Activated CD4-positive, alpha-beta T cell treated with anti-CD3 and anti-CD28 coated beads, Interleukin-2, amount 10 ng/mL, durations not matched to agents 24 days and 14 days (primary cell): ENCODE measurements around the gene TAF3. TPM values are rescaled to one million over a fixed set of nuclear protein-coding genes. Genes with fewer than 3 reads are reported as not detected.
"Not testable (repeated sequence)": the region's sequence is repeated elsewhere in the genome, so short reads cannot be mapped to it uniquely, and the experiment has no call there.

ENCODE experiments used
- DNase-seq: peaks from one replicate; pipeline ENCODE4 v3.0.0; 2022
- H3K27ac Mint-ChIP-seq: one replicate; pipeline ENCODE4 v1.8.0; 2022; ENCODE audit warnings: mild to moderate bottlenecking, mixed read lengths
- H3K27me3 Mint-ChIP-seq: one replicate; pipeline ENCODE4 v1.8.0; 2022; ENCODE audit warnings: mixed read lengths
- H3K36me3 Mint-ChIP-seq: one replicate; pipeline ENCODE4 v1.8.0; 2022; ENCODE audit warnings: low read depth, mild to moderate bottlenecking, mixed read lengths
- H3K4me1 Mint-ChIP-seq: one replicate; pipeline ENCODE4 v1.8.0; 2021; ENCODE audit warnings: mixed read lengths
- H3K4me3 Mint-ChIP-seq: one replicate; pipeline ENCODE4 v1.8.0; 2022; ENCODE audit warnings: mild to moderate bottlenecking, moderate library complexity, mixed read lengths
- H3K9me3 Mint-ChIP-seq: one replicate; pipeline ENCODE4 v1.8.0; 2021; ENCODE audit warnings: mixed read lengths
- intact Hi-C: fragments of 100-400 bp; cut with micrococcal nuclease; formaldehyde crosslinking; loops from one replicate; pipeline ENCODE4 v1.15.1; 2023
- total RNA-seq: library from RNA; stranded (reverse); gene quantifications from 2 replicates; pipeline ENCODE4 v1.2.3, GENCODE V29; 2022

Gene TAF3
- total RNA-seq = 15.1 and 15.9 TPM in 2 replicates

GRCh38 chr10:7818295-7819120 is at the start of gene TAF3:
Gene TAF3, plus strand, starts transcription at chr10:7818505. Its CDS starts 205 bp downstream, at chr10:7818710.
- intact Hi-C loops = loop anchor here (1.0 to 5.0 kb wide), 3 partner anchors 30 to 294 kb away; partner anchors contain the start of genes ATP5F1C and GATA3

GRCh38 chr10:7773845-7774801 is 44.2 kb upstream of the TAF3 start:
- Mint-ChIP-seq H3K36me3 (peaks cover 42% of the 10 kb centered on the region), H3K4me3 (no peak overlapping the region)

More at GRCh38 chr10:7818295-7819120, at the start of gene TAF3:
- Mint-ChIP-seq H3K27me3 (peaks cover 19% of the 10 kb centered on the region), H3K4me1 (peaks cover 18% of the 10 kb centered on the region), H3K36me3 (peaks cover 9% of the 10 kb centered on the region), H3K27ac (peak within 1 kb of the TSS; percentile 88), H3K4me3 (peak within 1 kb of the TSS; percentile 97), H3K9me3 (no peaks in the 10 kb centered on the region)
- peak; percentile 99 for DNase-seq

GRCh38 chr10:7776777-7777176 is 41.5 kb upstream of the TAF3 start:
- H3K27me3 Mint-ChIP-seq = no peaks in the 10 kb centered on the region
- peaks cover 5% of the 10 kb centered on the region for H3K4me1 Mint-ChIP-seq
- no peak for DNase-seq
- peaks cover 54% of the 10 kb centered on the region for H3K36me3 Mint-ChIP-seq
- H3K4me3 Mint-ChIP-seq = no peak overlapping the region
- H3K9me3 Mint-ChIP-seq = no peaks in the 10 kb centered on the region
- no peak overlapping the region for H3K27ac Mint-ChIP-seq
- intact Hi-C loops = no loop called here

More at GRCh38 chr10:7773845-7774801, 44.2 kb upstream of the TAF3 start:
- intact Hi-C loops = no loop called here
- Mint-ChIP-seq H3K9me3 (no peaks in the 10 kb centered on the region), H3K27ac (no peak overlapping the region), H3K27me3 (no peaks in the 10 kb centered on the region), H3K4me1 (no peaks in the 10 kb centered on the region)
- no peak for DNase-seq

- H3K36me3 Mint-ChIP-seq = peaks cover 44% of the 10 kb centered on the region
- H3K27ac Mint-ChIP-seq, H3K4me3 Mint-ChIP-seq, H3K27me3 Mint-ChIP-seq, H3K9me3 Mint-ChIP-seq, DNase-seq, intact Hi-C loops: not testable (repeated sequence)
- peaks cover 19% of the 10 kb centered on the region for H3K4me1 Mint-ChIP-seq
These were observed 36.1 kb upstream of the TAF3 start for GRCh38 chr10:7782194-7782593.

- H3K27ac Mint-ChIP-seq = no peak overlapping the region
- DNase-seq = no peak
- peaks cover 22% of the 10 kb centered on the region for H3K4me1 Mint-ChIP-seq
- H3K4me3 Mint-ChIP-seq = no peak overlapping the region
- H3K27me3 Mint-ChIP-seq = no peaks in the 10 kb centered on the region
- no peaks in the 10 kb centered on the region for H3K9me3 Mint-ChIP-seq
- peaks cover 26% of the 10 kb centered on the region for H3K36me3 Mint-ChIP-seq
- intact Hi-C loops = no loop called here
These were observed 31.9 kb upstream of the TAF3 start for GRCh38 chr10:7786430-7786829.

GRCh38 chr10:7787150-7787856 is 31.0 kb upstream of the TAF3 start:
- Mint-ChIP-seq H3K9me3 (no peaks in the 10 kb centered on the region), H3K36me3 (peaks cover 30% of the 10 kb centered on the region), H3K27ac (no peak overlapping the region), H3K4me1 (peaks cover 30% of the 10 kb centered on the region), H3K27me3 (no peaks in the 10 kb centered on the region), H3K4me3 (no peak overlapping the region)
- DNase-seq = no peak
- intact Hi-C loops = no loop called here

- H3K4me3 Mint-ChIP-seq = no peak within 1 kb of the TSS
- no peaks in the 10 kb centered on the region for H3K27me3 Mint-ChIP-seq
- intact Hi-C loops = loop anchor here (1.0 kb wide), 1 partner anchor 30 kb away; the partner anchor contains the start of gene TAF3
- peak; percentile 99 for DNase-seq
- peaks cover 34% of the 10 kb centered on the region for H3K36me3 Mint-ChIP-seq
- peaks cover 34% of the 10 kb centered on the region for H3K4me1 Mint-ChIP-seq
- H3K27ac Mint-ChIP-seq = no peak within 1 kb of the TSS
- no peaks in the 10 kb centered on the region for H3K9me3 Mint-ChIP-seq
These were observed 30.3 kb upstream of the TAF3 start, which contains the start of the genes ATP5F1C and KIN for GRCh38 chr10:7787857-7788638. Gene ATP5F1C, plus strand, starts transcription at chr10:7788177. Its CDS starts 31 bp downstream, at chr10:7788208. Gene KIN, minus strand, starts transcription at chr10:7787993. Its CDS starts 60 bp downstream, at chr10:7787933.

- DNase-seq = no peak
- peaks cover 33% of the 10 kb centered on the region for H3K4me1 Mint-ChIP-seq
- H3K36me3 Mint-ChIP-seq = peaks cover 34% of the 10 kb centered on the region
- H3K27ac Mint-ChIP-seq = no peak overlapping the region
- H3K27me3 Mint-ChIP-seq = no peaks in the 10 kb centered on the region
- intact Hi-C loops = loop anchor here (1.0 kb wide), 1 partner anchor 30 kb away; the partner anchor contains the start of gene TAF3
- H3K9me3 Mint-ChIP-seq = no peaks in the 10 kb centered on the region
- no peak overlapping the region for H3K4me3 Mint-ChIP-seq
These were observed 29.5 kb upstream of the TAF3 start for GRCh38 chr10:7788639-7789286.

- H3K27ac Mint-ChIP-seq = no peak overlapping the region
These were observed 28.9 kb upstream of the TAF3 start for GRCh38 chr10:7789390-7789789.

GRCh38 chr10:7792541-7792940 is 25.8 kb upstream of the TAF3 start:
- H3K27ac Mint-ChIP-seq = no peak overlapping the region
- H3K36me3 Mint-ChIP-seq = peaks cover 43% of the 10 kb centered on the region
- no peaks in the 10 kb centered on the region for H3K27me3 Mint-ChIP-seq
- no peak for DNase-seq
- H3K4me1 Mint-ChIP-seq = peaks cover 44% of the 10 kb centered on the region
- H3K4me3 Mint-ChIP-seq = no peak overlapping the region
- intact Hi-C loops = no loop called here
- no peaks in the 10 kb centered on the region for H3K9me3 Mint-ChIP-seq

More at GRCh38 chr10:7789390-7789789, 28.9 kb upstream of the TAF3 start:
- intact Hi-C loops = no loop called here
- Mint-ChIP-seq H3K4me3 (no peak overlapping the region), H3K36me3 (peaks cover 32% of the 10 kb centered on the region), H3K27me3 (no peaks in the 10 kb centered on the region), H3K9me3 (no peaks in the 10 kb centered on the region), H3K4me1 (peaks cover 36% of the 10 kb centered on the region)
- no peak for DNase-seq

GRCh38 chr10:7794251-7795026 is 23.9 kb upstream of the TAF3 start:
- peaks cover 50% of the 10 kb centered on the region for H3K36me3 Mint-ChIP-seq
- peaks cover 43% of the 10 kb centered on the region for H3K4me1 Mint-ChIP-seq
- H3K4me3 Mint-ChIP-seq = no peak overlapping the region

More at GRCh38 chr10:7794251-7795026, 23.9 kb upstream of the TAF3 start:
- Mint-ChIP-seq H3K27ac (no peak overlapping the region), H3K27me3 (no peaks in the 10 kb centered on the region), H3K9me3 (no peaks in the 10 kb centered on the region)
- DNase-seq = no peak
- intact Hi-C loops = no loop called here
